BE2C (cell line): ENCODE data around the gene PMFBP1.

ENCODE experiments used
- DNase-seq: peaks from one replicate; pipeline ENCODE4 v3.0.0-alpha.2; 2020
- H3K27me3 ChIP-seq: fragments of 250-450 bp; sonication (Bioruptor Pico); 2 replicates; pipeline ENCODE4 v1.5.1; 2020; ENCODE audit warnings: mild to moderate bottlenecking
- H3K36me3 ChIP-seq: fragments of 250-450 bp; sonication (Bioruptor Pico); 2 replicates; pipeline ENCODE4 v1.5.1; 2020; ENCODE audit warnings: mild to moderate bottlenecking
- H3K4me1 ChIP-seq: fragments of 250-450 bp; sonication (Bioruptor Pico); 2 replicates; pipeline ENCODE4 v1.5.1; 2020
- H3K4me3 ChIP-seq: 2 replicates; pipeline ENCODE4 v1.5.1; 2011; ENCODE audit warnings: low read depth, low read length
- H3K9me3 ChIP-seq: fragments of 250-450 bp; sonication (Bioruptor Pico); 2 replicates; pipeline ENCODE4 v1.5.1; 2020
- CTCF ChIP-seq: IDR thresholded peaks from 2 replicates; pipeline ENCODE4 v1.5.1; 2012; ENCODE audit warnings: mild to moderate bottlenecking, low read depth, low read length

Gene PMFBP1

GRCh38 chr16:72110662-72111615 is 61.0 kb downstream of the PMFBP1 start:
- no peak for TF ChIP-seq CTCF
- peaks cover 71% of the 10 kb centered on the region for H3K36me3 ChIP-seq
- H3K9me3 ChIP-seq = no peaks in the 10 kb centered on the region
- no peak overlapping the region for H3K4me3 ChIP-seq
- no peaks in the 10 kb centered on the region for H3K4me1 ChIP-seq
- no peak for DNase-seq
- H3K27me3 ChIP-seq = no peaks in the 10 kb centered on the region

- DNase-seq = no peak
- peaks cover 80% of the 10 kb centered on the region for H3K36me3 ChIP-seq
- no peak overlapping the region for H3K4me3 ChIP-seq
- no peaks in the 10 kb centered on the region for H3K27me3 ChIP-seq
- no peaks in the 10 kb centered on the region for H3K4me1 ChIP-seq
- no peaks in the 10 kb centered on the region for H3K9me3 ChIP-seq
- no peak for TF ChIP-seq CTCF
Observed at GRCh38 chr16:72109966-72110530, 61.9 kb downstream of the PMFBP1 start.

- TF ChIP-seq CTCF = no peak
- Histone ChIP-seq H3K27me3 (no peaks in the 10 kb centered on the region), H3K4me3 (no peak overlapping the region), H3K4me1 (no peaks in the 10 kb centered on the region), H3K9me3 (no peaks in the 10 kb centered on the region), H3K36me3 (peaks cover 87% of the 10 kb centered on the region)
- no peak for DNase-seq
Observed at GRCh38 chr16:72109300-72109699, 62.7 kb downstream of the PMFBP1 start.

GRCh38 chr16:72108353-72109102 is 63.4 kb downstream of the PMFBP1 start:
- TF ChIP-seq CTCF = no peak
- Histone ChIP-seq H3K36me3 (peaks cover 95% of the 10 kb centered on the region), H3K9me3 (no peaks in the 10 kb centered on the region), H3K27me3 (no peaks in the 10 kb centered on the region), H3K4me3 (no peak overlapping the region), H3K4me1 (no peaks in the 10 kb centered on the region)
- no peak for DNase-seq

GRCh38 chr16:72107371-72107770 is 64.6 kb downstream of the PMFBP1 start:
- no peak for TF ChIP-seq CTCF
- H3K9me3 ChIP-seq = no peaks in the 10 kb centered on the region
- H3K4me3 ChIP-seq = no peak overlapping the region
- H3K27me3 ChIP-seq = no peaks in the 10 kb centered on the region
- H3K36me3 ChIP-seq = peaks cover 100% of the 10 kb centered on the region
- no peaks in the 10 kb centered on the region for H3K4me1 ChIP-seq
- DNase-seq = no peak
